Measurements from ENCODE around the gene UBN1.
"Not testable (repeated sequence)": the region's sequence is repeated elsewhere in the genome, so short reads cannot be mapped to it uniquely, and the experiment has no call there.

Gene UBN1

DNA sequence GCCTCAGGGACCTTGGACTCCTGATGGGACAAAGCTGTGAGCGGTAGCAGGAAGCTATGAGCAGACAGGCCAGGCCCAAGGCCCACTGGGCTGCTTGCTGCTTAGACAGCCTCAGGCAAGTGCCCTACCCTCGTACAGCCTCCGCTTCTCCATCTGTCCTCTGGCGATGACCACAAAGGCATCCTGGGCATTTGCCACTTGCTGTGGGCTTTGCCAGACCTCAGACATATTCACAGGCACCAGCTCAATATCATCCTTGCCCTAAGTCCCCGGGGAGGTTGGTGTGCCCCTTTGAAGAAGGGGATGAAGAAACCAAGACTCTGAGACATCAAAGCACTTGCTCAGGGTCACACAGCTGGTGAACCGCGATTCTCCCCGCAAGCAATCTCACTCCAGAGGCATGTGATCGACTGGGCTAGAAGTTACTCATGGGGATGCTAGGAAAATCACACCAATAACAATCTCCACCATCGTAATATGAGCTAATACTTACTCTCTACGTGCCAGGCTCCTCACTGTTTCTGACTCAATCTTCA, 68.0 kb downstream of the UBN1 start:
- no peaks in the 10 kb centered on the region for H3K36me3 Mint-ChIP-seq (ENCODE audit: insufficient read depth)
- H3K27ac Mint-ChIP-seq = no peak overlapping the region
- H3K4me1 Mint-ChIP-seq (ENCODE audit: low read depth in 2 of 2) = no peaks in the 10 kb centered on the region
- no peaks in the 10 kb centered on the region for H3K9me3 Mint-ChIP-seq
- DNase-seq (no peak), ATAC-seq (replicated peaks) (no peak)
- peaks cover 0 to 47% of the 10 kb centered on the region in 2 donors for H3K27me3 Mint-ChIP-seq
- no peak overlapping the region for H3K4me3 Mint-ChIP-seq

DNA sequence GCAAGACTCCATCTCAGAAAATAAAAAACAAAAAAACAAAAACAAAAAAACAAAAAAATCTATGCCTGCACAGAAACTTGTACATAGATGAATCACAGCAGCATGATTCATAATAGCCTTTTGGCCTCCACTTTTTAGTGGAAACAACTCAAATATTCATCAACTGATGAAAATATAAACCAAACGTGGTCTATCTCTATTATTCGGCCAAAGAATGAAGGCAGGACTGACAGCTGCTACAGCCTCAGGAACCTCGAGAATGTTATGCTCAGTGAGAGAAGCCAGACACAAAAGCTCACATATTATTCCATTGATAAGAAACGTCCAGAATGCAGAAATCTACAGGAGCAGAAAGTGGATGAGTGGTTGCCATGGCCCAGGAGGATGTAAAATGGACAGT, 69.8 kb downstream of the UBN1 start:
- ATAC-seq (replicated peaks) (no peak), DNase-seq (no peak)
- no peak overlapping the region for H3K4me3 Mint-ChIP-seq
- no peaks in the 10 kb centered on the region for H3K4me1 Mint-ChIP-seq (ENCODE audit: low read depth in 2 of 2)
- no peaks in the 10 kb centered on the region for H3K36me3 Mint-ChIP-seq (ENCODE audit: insufficient read depth)
- no peak overlapping the region for H3K27ac Mint-ChIP-seq
- no peaks in the 10 kb centered on the region for H3K9me3 Mint-ChIP-seq
- peaks cover 0 to 38% of the 10 kb centered on the region in 2 donors for H3K27me3 Mint-ChIP-seq

DNA sequence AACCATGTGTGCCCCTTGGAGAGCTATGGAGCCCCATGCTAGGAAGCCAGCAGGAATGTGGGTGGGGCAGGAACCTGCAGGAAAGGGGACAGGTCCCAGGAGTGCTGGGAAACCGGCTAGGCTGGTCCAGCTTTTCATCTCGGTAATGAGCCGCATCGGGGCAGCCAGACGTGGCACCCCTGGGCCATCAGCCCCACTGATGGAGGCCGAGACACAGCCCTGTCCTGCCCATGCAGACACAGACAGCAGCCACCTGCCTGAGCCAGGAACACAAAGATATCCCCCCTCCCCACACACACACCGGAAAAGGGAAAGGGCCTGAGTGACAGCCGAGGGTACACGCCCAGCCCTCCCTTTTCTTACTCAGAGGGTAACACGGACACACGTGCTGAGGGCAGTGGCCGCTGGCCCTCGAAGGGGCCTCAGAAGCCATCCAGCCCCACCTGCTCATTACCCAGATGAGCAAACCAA, 71.5 kb downstream of the UBN1 start:
- no peak overlapping the region for H3K4me3 Mint-ChIP-seq
- ATAC-seq (replicated peaks) (no peak), DNase-seq (no peak)
- H3K4me1 Mint-ChIP-seq (ENCODE audit: low read depth in 2 of 2) = no peaks in the 10 kb centered on the region
- peaks cover 13 to 51% of the 10 kb centered on the region in 2 donors for H3K27me3 Mint-ChIP-seq
- no peaks in the 10 kb centered on the region for H3K9me3 Mint-ChIP-seq
- no peak overlapping the region for H3K27ac Mint-ChIP-seq
- H3K36me3 Mint-ChIP-seq (ENCODE audit: insufficient read depth) = no peaks in the 10 kb centered on the region

DNA sequence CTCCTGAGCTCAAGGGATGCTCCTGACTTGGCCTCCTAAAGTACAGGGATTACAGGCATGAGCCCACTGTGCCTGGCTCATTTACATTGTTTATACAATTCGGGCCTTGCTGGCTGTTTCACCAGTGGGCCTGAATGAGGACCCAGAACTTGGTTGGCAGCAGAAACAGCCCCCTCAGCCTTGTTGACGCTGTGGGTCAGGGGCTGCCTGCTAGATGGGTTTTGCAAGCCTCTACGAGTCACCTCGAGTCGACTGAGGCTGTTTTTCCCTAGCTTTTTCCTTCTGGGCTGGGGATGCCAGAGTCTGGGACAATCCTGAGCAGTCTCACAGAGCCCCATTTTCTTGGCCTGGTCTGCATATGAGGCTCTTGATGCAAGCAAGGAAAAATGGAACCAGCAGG, 73.5 kb downstream of the UBN1 start:
- Mint-ChIP-seq H3K27me3 (peaks cover 24 to 64% of the 10 kb centered on the region in 2 donors), H3K36me3 (ENCODE audit: insufficient read depth) (no peaks in the 10 kb centered on the region), H3K9me3 (no peaks in the 10 kb centered on the region), H3K4me3 (no peak overlapping the region), H3K4me1 (ENCODE audit: low read depth in 2 of 2) (no peaks in the 10 kb centered on the region), H3K27ac (no peak overlapping the region)
- DNase-seq (no peak), ATAC-seq (replicated peaks) (no peak)

DNA sequence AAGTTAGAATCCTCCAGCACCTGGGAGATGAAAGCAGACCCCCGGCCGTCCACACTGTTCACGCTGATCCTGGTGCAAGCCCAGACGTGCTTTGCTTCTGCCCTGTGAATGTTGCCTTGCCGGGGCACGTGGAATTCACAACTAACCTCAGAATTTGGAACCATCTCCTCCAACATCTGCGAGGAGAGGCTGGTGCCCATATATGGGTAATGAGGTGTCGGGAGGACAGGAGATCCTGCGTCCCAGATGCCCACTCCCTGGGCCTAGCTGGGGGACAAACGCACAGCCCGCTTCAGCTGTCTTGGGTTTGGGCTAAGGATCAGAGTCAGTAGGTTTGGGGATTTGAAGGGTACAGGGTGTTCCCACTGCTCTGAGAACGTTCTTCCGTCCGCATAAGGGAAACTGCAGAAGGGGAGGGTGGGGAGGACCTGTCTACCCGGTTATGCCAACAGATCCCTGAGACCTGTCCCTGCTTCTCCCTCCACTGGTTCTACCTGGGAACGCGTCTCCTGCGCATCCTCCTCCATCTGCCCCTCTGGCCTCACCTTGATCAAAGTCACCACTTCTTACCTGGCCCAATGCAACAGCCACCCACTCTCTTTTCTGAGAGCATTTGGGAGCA, 75.6 kb downstream of the UBN1 start:
- no peaks in the 10 kb centered on the region for H3K4me1 Mint-ChIP-seq (ENCODE audit: low read depth in 2 of 2)
- no peak overlapping the region for H3K4me3 Mint-ChIP-seq
- DNase-seq = no peak
- H3K27ac Mint-ChIP-seq = no peak overlapping the region
- no peak for ATAC-seq (replicated peaks)
- H3K36me3 Mint-ChIP-seq (ENCODE audit: insufficient read depth) = no peaks in the 10 kb centered on the region
- peaks cover 24 to 54% of the 10 kb centered on the region in 2 donors for H3K27me3 Mint-ChIP-seq
- peaks cover 6 to 9% of the 10 kb centered on the region in 2 donors for H3K9me3 Mint-ChIP-seq

DNA sequence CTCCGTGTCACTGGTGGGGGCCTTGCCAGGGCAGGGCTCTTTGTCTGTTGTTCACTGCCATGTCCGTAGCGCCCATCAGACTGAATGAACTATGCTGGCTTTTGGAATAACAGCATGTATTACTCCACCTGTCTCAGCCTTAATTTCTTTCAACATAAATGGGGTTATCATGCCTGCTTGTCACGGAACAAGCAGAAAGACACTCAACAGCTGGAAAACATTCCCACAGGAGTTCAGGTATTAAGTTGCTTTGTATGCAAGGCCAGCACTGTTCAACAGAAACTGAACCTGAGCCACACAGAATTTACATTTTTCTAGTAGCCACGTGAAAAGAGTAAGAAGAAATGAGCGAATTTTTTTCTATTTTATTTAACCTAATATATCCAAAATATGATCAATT, 76.6 kb downstream of the UBN1 start:
- H3K36me3 Mint-ChIP-seq (ENCODE audit: insufficient read depth) = no peaks in the 10 kb centered on the region
- no peak for DNase-seq
- peaks cover 24 to 43% of the 10 kb centered on the region in 2 donors for H3K27me3 Mint-ChIP-seq
- peaks cover 6 to 9% of the 10 kb centered on the region in 2 donors for H3K9me3 Mint-ChIP-seq
- no peak overlapping the region for H3K4me3 Mint-ChIP-seq
- H3K4me1 Mint-ChIP-seq (ENCODE audit: low read depth in 2 of 2) = no peaks in the 10 kb centered on the region
- ATAC-seq (replicated peaks) = no peak
- no peak overlapping the region for H3K27ac Mint-ChIP-seq

DNA sequence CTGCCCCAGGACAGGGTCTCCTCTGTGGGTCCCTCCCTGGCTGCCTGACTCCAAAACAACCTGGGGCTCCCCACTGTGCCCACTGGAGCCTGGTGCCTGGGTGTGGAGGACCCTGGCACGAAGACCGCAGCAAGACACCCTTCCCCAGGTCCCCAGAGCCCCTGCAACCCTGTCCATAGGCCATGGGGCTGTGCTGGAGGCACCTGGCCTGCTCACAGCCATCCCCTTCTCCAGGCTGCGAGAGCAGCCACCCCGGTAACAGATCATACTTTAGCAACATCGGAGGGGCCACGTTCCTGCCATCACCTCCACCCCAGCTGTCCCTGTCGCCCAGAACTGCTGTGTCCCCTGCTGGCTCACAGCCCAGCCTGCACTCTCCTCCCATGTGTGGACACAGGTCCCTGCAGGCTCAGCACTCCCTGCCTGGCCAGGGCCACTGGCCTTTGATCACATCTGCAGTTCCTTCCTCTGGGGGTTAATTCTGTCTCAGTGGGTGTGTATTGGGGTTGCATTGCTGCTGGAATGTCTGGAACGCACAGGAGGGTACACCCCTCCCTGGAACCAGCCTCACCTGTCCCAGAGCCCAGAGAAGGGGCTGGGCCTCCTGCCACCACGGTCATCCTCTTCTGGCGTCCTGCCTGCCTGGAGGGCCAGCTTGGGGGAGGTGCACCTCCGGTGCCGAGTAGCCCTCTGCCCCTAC, 77.5 kb downstream of the UBN1 start:
- ATAC-seq (replicated peaks) (no peak), DNase-seq (no peak)
- Mint-ChIP-seq H3K27ac (no peak overlapping the region), H3K4me3 (no peak overlapping the region), H3K9me3 (peaks cover 6 to 9% of the 10 kb centered on the region in 2 donors), H3K36me3 (ENCODE audit: insufficient read depth) (peaks cover 5% of the 10 kb centered on the region), H3K27me3 (peaks cover 24 to 35% of the 10 kb centered on the region in 2 donors), H3K4me1 (ENCODE audit: low read depth in 2 of 2) (no peaks in the 10 kb centered on the region)

DNA sequence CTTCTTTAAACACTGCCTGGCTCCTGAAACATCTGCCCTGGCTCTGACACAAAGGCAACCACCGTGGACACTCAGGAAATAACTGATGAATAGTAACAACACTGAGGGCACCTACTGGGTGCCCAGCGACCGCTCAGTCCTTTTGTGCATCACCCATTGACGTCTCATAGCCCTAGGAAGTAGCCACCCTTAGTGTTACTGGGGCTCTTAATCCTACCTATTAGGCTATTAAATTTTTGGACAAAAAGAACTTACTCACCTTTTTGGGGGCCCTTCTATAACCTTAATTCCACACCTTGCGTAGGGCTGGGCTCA, 78.0 kb downstream of the UBN1 start:
- Mint-ChIP-seq H3K4me3 (no peak overlapping the region), H3K9me3 (peaks cover 6 to 9% of the 10 kb centered on the region in 2 donors), H3K36me3 (ENCODE audit: insufficient read depth) (peaks cover 5% of the 10 kb centered on the region), H3K27me3 (peaks cover 25 to 33% of the 10 kb centered on the region in 2 donors), H3K4me1 (ENCODE audit: low read depth in 2 of 2) (no peaks in the 10 kb centered on the region), H3K27ac (no peak overlapping the region)
- ATAC-seq (replicated peaks) (no peak), DNase-seq (no peak)

DNA sequence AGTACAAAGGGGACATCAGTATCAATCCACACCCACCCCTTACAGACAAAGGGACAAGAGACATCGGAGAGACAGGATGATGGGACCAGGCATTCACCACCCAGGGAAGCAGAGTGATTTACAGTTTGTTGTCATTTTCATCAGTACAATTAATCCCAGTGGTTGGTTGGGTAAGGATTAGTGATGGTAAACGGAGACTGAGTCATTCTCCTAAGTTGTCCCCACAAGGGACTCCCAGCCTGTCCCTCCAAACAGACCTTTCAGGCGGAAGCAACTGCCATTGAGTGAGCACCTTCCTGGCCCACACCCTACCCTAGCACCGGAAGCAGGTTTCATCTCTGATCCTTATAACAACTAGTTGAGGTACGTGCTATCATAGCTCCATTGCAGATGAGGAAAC, 78.5 kb downstream of the UBN1 start:
- Mint-ChIP-seq H3K4me3 (no peak overlapping the region), H3K9me3 (peaks cover 6 to 9% of the 10 kb centered on the region in 2 donors), H3K27me3 (peaks cover 31 to 37% of the 10 kb centered on the region in 2 donors), H3K27ac (no peak overlapping the region), H3K36me3 (ENCODE audit: insufficient read depth) (peaks cover 5% of the 10 kb centered on the region), H3K4me1 (ENCODE audit: low read depth in 2 of 2) (no peaks in the 10 kb centered on the region)
- ATAC-seq (replicated peaks) = no peak
- DNase-seq = no peak

DNA sequence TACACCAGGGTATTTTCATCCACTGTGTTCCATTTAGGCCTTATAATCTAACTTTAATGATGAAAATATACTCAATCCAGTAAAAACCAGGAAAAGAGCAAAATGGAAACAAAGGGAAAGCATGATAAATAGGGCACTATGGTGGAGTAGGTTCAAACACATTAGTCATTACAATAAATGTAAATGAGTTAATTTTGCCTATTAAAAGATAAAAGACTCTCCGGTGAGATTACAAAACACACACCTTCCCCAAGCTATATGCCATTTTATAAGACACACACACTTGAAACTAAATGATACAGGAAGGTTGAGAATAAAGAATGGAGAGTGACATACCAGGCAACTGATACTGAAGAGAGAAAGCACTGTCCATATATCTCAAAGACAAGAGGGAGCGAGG, 79.6 kb downstream of the UBN1 start:
- no peak for DNase-seq
- H3K27ac Mint-ChIP-seq = no peak overlapping the region
- H3K36me3 Mint-ChIP-seq (ENCODE audit: insufficient read depth) = peaks cover 5% of the 10 kb centered on the region
- H3K9me3 Mint-ChIP-seq = peaks cover 6 to 9% of the 10 kb centered on the region in 2 donors
- H3K4me1 Mint-ChIP-seq (ENCODE audit: low read depth in 2 of 2) = no peaks in the 10 kb centered on the region
- peaks cover 33 to 45% of the 10 kb centered on the region in 2 donors for H3K27me3 Mint-ChIP-seq
- H3K4me3 Mint-ChIP-seq = no peak overlapping the region
- ATAC-seq (replicated peaks) = no peak

DNA sequence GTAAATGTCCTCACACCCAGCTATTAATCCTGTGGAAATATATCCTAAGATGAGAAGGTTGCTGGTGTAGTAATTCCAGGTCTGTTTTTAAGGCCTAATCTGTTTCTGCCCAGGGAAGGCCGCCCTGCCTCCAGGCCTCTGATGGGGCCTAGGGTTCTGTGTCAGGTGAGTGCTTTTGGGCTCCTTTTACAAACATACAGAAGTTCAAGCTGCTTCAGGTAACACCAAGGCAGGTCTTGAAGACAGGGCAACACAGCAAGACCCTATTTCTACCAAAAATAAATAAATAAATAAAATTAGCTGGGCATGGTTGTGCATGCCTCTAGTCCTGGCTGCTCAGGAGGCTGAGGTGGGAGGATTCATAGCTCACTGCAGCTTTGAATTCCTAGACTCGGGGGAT, 80.4 kb downstream of the UBN1 start:
- DNase-seq (no peak), ATAC-seq (replicated peaks) (no peak)
- H3K27ac Mint-ChIP-seq = no peak overlapping the region
- H3K4me1 Mint-ChIP-seq (ENCODE audit: low read depth in 2 of 2) = no peaks in the 10 kb centered on the region
- H3K9me3 Mint-ChIP-seq = peaks cover 6 to 9% of the 10 kb centered on the region in 2 donors
- H3K4me3 Mint-ChIP-seq = no peak overlapping the region
- H3K27me3 Mint-ChIP-seq = peaks cover 30 to 42% of the 10 kb centered on the region in 2 donors
- H3K36me3 Mint-ChIP-seq (ENCODE audit: insufficient read depth) = peaks cover 5% of the 10 kb centered on the region

DNA sequence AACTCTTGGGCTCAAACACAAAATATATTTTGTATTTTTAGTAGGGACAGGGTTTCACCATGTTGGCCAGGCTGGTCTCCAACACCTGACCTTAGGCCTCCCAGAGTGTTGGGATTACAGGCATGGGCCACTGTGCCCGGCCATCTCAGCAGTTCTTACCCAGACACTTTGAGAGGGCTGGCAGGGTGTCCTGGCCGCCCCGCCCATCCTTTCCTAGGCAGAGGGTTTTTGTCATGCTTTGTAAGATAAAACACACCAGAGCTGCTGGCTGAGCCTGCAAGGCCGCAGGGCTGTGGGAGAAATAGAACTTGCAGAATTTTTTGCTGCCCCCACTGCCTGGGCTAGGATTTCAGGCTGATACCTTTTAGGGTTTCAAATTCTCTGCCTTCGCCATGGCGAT, 80.9 kb downstream of the UBN1 start:
- ATAC-seq (replicated peaks) (no peak), DNase-seq (no peak)
- H3K27ac Mint-ChIP-seq = no peak overlapping the region
- H3K36me3 Mint-ChIP-seq (ENCODE audit: insufficient read depth) = peaks cover 5% of the 10 kb centered on the region
- H3K4me1 Mint-ChIP-seq (ENCODE audit: low read depth in 2 of 2) = no peaks in the 10 kb centered on the region
- peaks cover 25 to 42% of the 10 kb centered on the region in 2 donors for H3K27me3 Mint-ChIP-seq
- H3K9me3 Mint-ChIP-seq = peaks cover 6 to 9% of the 10 kb centered on the region in 2 donors
- H3K4me3 Mint-ChIP-seq = no peak overlapping the region

DNA sequence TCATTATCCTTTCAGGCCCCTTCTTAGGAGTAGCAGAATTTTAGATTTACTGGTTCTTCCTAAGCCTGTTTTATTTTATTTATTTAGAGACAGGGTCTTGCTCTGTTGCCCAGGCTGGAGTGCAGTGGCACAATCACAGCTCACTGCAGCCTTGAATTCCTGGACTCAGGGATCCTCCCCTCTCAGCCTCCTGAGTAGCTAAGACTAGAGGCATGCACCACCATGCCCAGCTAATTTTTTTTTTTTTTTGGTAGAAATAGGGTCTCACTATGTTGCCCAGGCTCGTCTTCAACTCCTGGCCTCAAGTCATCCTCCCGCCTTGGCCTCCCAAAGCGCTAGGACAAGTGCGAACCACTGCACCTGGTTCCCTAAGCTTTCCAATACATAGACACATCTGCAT, 82.3 kb downstream of the UBN1 start:
- not testable (repeated sequence) for H3K9me3 Mint-ChIP-seq; DNase-seq; H3K4me1 Mint-ChIP-seq (ENCODE audit: low read depth in 2 of 2); H3K4me3 Mint-ChIP-seq; H3K27ac Mint-ChIP-seq; ATAC-seq (replicated peaks); H3K36me3 Mint-ChIP-seq (ENCODE audit: insufficient read depth)
- H3K27me3 Mint-ChIP-seq = peaks cover 26 to 46% of the 10 kb centered on the region in 2 donors

DNA sequence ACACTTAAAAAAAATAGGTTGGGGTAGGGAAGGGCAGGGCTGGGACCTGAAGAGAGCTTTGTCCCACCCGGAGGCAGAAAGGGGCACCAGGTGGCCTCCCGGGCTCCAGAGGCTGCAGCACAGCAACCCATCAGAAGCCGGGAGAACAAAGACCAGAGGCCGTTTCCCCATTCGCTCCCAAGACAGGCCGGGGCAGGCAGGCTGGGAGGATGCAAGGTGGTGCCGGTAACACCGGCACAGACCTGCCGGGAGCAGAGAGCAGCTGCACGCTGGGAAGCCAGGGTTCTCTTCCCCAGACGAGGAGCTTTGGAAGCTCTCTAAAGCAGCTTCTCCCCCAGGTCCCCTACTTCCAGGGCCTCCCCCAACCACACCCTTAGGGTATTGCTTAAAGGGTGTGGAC, 84.1 kb downstream of the UBN1 start:
- H3K27ac Mint-ChIP-seq = no peak overlapping the region
- ATAC-seq (replicated peaks) = no peak
- H3K36me3 Mint-ChIP-seq (ENCODE audit: insufficient read depth) = peaks cover 5% of the 10 kb centered on the region
- peaks cover 0 to 3% of the 10 kb centered on the region in 2 donors for H3K4me1 Mint-ChIP-seq (ENCODE audit: low read depth in 2 of 2)
- no peak overlapping the region for H3K4me3 Mint-ChIP-seq
- peaks cover 3 to 9% of the 10 kb centered on the region in 2 donors for H3K9me3 Mint-ChIP-seq
- H3K27me3 Mint-ChIP-seq = peaks cover 30 to 57% of the 10 kb centered on the region in 2 donors
- DNase-seq = no peak
